NCI-H146 (cell line): Measurements from ENCODE around the gene NCKAP5.
A peak's percentile ranks its signal among the peaks of the same experiment; 100 is the strongest.

Source experiments
- DNase-seq: peaks from one replicate; lab custom pipeline; 2025; lab: John Stamatoyannopoulos, UW

Gene NCKAP5

DNA sequence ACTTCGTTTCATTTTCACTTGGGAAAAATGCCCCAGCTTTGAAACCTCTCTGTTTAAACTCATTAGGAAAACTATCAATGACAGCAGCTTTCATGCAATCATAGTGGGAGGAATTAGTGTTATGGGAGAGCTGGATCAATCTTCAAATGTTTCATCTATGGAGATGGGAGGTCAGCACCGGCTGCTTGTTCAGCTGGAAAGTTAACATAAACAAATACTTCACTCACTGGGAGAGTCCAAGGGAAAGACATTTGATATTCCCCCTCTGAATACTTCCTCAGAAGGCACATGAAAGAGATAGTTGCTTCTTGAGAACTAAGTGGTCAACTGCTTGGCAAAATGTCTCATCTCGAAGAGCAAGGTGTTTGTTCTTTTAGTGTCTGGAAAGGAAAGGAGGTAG is 905.5 kb downstream of the NCKAP5 start:
- DNase-seq, result no peak

DNA sequence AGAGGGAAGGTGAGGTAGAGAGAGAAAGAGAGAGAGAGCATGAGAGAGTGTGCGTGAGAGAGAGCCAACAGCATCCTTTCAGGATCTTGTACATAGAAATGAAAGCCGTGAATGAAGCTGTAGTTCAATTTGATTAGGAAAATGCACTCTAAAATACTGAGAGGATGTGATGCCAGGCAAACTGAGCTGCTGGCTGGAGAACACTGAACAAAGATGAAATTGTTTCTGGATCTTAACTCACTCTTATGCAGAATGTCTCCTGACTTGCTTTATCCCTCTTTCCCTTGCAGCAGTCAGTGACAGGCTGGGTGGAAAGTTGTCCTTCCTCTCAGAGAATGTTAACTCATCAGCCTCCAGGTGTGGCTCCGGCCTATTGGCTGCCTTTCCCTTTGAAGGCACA is 908.9 kb downstream of the NCKAP5 start:
- no peak for DNase-seq

DNA sequence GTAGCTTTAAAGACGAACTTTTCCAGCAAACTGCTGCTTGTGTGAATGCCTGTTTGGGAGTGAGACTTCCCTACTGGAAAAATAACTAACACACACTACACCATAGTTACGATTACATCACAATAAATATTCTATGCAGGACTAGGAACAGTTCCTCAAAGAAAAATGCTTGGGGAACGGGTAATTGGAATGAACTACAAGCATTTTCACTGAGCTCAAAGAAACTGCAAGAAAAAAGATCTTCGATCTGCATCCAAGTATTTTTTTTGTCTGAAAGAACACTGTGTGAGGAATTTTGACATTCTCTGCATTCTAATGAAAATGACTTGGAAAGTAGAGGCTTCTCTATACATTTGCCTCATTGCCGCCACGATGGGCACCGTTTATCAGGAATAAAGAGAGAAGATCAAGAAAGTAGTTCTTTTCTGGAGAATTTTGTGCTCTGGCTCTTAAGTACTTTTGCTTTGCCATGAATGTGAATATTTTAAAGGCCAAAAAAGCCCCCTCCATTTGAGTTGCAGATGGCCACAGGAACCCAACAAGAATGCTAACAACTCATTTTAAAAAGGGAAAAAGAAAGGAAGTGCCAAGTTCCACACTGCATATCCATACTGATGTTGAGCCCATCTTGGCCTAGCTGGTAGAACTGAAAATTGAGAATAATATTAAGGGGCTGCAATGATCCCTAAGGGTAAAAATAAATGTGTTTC is 911.8 kb downstream of the NCKAP5 start:
- no peak for DNase-seq

DNA sequence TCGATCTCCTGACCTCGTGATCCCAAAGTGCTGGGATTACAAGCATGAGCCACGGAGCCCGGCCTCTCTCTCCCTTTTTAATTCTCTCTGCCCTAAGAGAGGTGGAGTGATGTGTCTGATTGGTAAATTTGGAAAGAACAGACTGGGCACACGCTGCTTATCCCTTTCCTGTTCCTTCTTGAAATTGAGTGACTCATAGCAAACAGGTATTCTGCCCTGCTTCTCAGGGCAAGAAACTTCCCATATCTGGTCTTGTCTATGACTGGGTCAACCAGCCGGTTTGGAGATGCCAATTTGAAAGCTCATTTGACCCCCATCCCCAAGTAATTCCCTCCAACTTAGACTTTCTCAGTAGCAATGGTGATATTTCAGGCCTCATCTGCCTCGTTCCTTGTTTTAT is 913.3 kb downstream of the NCKAP5 start:
- DNase-seq, result no peak

DNA sequence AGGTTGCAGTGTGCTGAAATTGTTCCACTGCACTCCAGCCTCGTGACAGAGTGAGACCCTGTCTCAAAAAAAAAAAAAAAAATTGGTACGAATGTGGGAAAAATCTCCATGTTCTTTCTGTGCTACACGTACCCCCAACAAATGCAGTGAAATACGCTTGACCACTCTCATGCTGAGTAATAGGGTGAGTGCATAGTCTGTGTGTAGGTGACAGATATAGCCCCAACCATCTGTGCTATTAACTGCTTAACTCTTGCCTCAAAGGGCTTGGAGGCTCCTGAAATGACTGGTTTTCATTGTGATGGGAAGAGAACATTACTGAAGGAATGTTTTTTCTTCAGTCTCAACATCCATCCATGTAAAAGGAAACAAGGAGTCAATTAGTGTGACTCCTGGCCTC is 913.9 kb downstream of the NCKAP5 start:
- DNase-seq, result no peak

DNA sequence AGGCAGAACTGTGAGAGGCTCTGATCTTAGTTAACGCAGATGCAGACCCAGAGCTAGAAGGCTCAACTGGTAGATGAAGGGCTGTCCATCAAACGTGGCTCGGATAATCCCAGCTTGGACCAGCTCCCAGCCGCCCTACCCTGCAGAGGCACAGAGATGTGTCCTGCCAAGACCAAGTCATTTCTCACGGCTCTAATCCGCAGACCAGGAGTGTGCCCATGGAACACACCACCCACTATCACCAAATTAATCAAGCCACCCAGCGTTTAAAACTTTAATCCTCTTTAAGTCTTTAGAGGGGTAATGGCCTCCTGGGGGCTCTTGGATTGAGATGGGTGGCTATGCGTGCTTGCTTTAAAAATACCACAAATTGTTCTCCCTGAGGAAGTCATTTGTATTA is 915.8 kb downstream of the NCKAP5 start:
- DNase-seq, result no peak

DNA sequence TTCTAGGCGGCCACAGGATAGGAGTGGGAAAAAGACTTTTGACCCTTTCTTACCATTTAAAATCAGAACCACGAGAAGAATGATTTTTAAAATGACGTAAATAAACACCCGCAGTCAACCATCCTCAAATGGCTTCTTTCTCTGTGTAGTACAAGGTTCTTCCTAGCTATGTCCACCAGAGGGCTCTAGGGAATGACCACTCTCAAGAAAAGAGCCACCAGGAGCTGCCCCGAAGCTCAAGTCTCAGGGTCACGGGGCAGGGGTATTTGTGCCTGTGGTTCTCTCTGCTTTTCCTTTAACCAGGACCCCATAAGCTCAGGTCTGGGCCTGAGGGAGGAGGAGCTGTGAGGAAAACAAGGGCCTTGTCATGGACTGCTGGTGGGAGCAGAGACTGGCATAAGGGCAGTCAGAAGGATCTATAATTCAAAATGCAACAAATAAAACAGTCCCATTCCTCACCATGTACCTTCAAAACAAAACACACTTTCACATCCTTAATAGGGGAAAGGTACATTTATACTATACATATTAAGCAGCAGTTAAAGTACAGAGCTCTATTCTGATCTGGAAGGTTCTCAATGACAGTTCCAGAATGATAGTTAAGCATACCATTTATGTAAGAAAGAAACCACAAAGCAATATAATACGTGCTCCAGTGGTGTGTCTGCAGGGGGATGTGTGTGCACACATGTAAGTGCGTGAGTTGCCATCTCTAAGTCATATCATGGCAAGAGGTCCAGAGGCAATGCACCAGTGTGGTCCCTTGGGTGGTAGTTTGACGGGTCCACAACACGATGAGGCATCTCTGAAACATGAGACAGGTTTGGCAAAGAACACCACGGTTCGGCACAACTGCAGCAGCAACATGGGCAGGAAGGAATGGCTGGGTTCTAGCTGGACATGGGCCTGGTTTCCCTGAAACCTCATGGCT is 916.9 kb downstream of the NCKAP5 start:
- peak; percentile 6 for DNase-seq

DNA sequence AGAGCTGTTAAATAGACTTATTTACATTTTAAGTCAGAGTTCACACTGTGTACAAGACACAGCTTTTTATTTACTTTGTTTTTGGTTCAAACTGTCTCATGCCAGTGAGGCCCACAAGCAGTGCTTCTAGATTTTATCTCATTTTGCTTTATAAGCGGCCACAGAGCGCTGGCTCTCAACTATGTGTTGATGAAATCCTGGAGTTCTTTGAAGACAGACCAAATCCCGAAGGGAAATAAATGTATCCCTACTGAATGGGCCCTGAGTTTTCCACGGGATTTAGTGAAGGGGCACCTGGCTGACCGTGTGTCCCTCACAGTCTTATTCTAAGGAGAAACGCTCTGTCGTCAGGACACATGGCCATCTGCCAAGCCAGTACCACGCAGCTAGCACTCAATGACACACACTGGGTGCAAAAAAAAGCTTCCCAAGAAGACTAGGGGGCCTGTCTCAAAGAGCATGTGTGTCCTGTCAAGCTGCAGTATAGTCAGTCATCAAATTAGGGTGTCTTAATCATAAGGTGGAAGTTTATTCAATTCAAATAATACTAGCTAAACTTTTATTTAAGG is 921.6 kb downstream of the NCKAP5 start:
- DNase-seq, result no peak

DNA sequence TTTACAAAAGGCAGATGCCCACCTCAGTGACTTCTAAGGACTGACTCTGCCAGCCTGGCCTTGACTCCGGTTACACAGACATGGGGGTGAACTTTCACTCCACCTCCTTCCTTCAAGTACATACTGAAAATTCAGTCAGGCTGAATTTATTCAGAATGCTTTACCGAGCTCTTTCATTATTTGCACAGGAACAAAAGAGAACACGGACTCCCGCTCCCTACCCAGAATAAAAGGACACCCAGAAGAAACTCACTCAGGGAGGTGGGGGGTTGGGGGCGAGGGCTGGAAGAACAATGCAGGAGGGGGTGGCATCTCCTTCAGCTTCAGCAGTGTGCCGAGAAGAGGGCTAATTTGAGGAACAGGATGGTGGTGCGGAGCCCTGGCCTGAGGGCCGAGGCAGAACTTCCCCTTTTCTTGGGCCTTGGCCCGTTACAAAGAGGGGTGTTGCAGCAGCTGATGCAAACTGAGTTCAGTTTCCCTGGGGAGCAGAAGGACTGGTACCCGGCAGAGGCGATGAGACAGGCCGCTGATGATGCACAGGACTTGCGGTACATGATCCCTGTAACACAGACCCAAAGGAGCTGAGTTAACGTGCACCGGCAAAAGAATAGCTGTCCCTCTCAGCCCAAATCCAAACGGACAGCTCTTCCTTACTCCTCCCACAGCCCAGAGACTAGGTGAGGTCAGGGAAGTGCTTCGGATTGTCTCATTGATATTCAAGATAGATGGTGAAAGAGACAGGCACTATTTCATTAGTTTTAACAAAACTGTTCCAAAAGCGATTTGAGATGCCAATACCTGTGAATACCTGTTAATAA is 922.3 kb downstream of the NCKAP5 start:
- DNase-seq, result no peak

DNA sequence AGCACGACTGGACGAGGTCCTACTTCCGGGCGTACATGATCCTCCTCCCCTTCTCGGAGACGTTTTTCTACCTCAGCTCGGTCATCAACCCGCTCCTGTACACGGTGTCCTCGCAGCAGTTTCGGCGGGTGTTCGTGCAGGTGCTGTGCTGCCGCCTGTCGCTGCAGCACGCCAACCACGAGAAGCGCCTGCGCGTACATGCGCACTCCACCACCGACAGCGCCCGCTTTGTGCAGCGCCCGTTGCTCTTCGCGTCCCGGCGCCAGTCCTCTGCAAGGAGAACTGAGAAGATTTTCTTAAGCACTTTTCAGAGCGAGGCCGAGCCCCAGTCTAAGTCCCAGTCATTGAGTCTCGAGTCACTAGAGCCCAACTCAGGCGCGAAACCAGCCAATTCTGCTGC is 923.1 kb downstream of the NCKAP5 start:
- DNase-seq, result peak; percentile 8

DNA sequence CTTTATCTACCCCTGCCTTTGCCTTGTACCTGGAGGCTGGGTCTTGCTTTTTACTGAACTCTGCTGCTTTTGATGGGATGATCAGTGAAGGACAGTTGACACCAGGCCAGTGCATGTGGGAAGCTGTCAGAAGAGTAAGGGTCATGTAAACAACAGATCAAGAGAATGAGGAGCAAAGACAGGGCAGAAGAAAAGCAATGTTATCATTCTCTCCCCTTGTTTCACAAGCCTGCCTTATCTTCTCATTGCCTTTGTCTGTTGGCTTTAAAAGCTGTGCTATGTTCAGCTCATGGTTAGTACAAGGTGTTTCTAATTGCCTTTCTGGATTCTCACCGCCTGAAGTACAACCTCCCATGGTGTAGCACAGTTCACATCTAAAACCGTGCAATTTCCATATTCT is 925.8 kb downstream of the NCKAP5 start:
- DNase-seq, result no peak

DNA sequence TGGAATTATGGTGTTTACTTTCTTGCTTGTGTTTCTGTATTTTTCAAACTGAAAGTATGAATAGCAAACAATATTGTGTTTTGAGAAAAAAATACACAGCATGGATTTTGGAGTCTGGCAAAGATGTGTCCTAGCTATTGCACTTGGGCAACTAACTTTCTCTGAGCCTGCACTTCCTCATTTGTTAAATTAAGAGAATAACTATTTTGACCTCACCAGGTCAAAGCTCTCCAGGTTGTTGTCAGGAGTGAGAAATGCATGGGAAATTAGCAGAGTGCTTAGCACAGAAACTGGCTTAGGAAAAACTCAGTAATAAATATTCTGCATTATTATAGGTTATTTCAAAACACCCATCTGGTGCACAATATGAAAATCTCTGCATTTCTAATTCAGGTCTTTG is 926.4 kb downstream of the NCKAP5 start:
- DNase-seq, result no peak

DNA sequence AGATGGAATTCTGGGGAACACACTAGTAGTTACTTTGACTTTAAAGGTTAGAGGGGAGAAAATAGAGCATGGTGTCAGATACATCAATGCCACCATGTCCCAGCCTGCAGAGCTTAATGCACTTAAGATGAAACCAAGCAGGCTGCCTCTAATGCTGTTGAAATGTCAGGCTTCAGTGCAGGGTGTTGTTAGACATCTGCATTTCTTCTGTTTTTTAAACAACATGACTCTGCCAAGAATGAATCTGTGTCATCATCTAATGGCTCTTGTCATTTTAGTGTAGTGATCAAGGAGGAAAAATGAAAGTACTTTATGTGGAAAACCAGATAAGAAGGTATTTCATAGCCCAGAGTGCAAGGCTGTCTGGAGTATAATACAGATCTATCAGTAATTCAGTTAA is 928.1 kb downstream of the NCKAP5 start:
- no peak for DNase-seq

DNA sequence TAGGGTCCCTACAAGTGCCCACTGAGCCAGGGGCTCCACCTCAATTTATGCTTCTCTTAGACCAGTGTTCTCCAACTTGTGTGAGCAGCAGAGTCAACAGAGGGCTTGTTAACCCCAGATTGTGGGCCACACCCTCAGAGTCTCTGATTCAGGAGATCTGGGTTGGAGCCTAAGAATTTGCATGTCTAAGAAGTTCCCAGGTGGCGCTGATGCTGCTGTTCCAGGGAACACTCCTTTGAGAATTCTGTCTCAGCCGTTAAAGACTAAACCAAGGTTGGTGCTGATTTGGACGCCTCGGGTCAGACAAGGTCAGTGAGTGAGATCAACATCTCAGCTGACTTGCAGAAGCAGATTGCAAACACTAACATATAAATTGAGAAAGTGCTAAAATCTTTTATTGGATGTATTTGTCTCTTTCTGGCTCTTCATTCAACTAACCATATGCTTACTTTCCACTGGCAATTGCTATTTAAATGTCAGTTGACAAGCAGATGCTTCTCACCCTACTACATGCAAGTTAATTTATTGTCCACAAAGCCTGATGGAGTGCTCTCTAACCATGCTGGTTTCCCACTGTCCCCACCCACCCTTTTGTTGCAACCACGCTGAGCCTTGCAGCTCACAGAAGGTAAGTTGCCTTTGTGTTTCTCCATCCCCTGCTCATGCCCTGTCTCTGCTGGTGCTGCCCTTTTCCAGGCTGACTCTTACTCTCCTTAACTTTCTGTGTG is 929.8 kb downstream of the NCKAP5 start:
- no peak for DNase-seq

DNA sequence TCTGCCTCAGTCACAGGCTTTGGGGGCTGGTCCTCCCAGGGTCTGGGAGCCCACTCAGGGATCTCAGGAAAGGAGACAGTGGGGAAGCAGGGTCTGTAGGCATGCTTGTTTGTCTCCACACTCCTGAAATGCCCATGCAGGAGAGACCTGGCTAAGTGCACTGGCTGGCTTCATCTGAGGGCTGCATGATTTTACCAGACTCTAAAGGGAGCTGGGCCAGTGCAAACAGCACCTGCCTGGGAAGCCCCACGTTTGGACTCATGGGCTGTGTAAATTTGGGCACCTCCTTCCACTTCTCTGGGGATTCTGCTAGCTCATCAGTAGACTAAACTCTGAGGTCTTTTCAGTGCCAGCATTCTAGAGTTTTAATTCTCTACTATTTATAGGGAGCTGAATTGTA is 931.9 kb downstream of the NCKAP5 start:
- no peak for DNase-seq

DNA sequence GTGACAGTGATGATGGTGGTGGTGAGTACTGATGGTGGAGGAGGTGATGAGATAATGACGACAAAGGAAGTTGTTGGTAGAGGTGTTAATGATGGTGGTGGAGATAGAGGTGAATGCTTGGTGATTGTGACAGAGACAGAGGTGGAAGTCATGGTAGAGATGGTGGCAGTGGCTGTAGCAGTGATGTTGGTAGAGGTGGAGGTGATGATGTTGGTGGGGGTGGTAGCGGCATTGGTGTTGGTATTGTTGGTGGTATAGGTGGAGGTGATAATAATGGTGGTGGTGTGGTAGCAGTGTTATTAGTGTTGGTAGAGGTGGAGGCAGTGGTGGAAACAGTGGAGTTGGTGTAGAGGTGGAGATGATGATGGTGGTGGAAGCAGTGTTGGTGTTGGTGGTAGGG is 934.6 kb downstream of the NCKAP5 start:
- no peak for DNase-seq

DNA sequence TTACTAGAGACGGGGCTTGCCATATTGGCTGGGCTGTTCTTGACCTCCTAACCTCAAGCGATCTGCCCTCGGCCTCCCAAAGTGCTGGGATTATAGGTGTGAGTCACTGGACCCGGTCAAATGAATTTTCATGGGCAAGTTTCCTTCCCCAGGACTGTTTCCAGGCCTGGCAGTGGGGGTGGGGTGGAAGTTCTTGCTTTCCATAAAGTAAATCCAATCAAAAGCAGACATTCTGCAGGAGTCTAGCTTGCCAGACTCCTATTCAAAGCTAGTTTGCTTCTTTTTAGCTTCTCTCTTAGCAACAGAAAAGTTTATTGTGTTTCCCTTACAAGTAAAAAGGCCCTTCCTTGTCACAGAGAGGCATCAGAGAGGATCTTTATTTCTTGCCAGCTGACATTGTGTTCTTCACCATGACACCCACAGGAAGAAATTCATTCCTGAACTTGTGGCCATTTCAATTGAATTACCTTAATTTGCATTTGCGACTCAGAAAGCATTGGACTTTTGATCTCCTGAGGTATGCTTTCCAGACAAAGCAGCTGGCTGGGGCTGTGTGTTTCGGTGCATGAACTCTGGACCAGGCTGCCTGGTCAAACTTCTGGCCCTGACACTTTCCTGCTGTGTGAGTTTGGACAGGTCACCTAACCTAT is 936.1 kb downstream of the NCKAP5 start:
- no peak for DNase-seq

DNA sequence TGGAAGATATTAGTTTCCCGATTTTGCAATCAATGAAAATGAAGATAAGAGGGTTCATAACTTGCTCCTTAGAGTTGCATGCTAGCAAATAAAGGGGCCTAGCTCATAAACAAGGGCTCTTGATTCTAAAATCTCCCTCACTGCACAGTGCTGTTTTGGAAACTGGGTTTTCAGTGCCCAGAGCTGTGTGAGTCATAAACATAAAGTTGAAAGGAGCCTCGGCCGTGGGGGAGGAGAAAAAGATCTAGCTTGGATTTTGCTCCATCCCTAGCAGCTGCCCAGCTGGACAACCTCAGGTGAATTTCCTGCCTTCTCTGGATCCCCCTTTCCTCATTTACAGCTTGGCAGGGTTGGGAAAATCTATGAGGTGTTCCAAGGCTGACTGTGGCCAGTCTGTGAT is 940.7 kb downstream of the NCKAP5 start:
- no peak for DNase-seq

DNA sequence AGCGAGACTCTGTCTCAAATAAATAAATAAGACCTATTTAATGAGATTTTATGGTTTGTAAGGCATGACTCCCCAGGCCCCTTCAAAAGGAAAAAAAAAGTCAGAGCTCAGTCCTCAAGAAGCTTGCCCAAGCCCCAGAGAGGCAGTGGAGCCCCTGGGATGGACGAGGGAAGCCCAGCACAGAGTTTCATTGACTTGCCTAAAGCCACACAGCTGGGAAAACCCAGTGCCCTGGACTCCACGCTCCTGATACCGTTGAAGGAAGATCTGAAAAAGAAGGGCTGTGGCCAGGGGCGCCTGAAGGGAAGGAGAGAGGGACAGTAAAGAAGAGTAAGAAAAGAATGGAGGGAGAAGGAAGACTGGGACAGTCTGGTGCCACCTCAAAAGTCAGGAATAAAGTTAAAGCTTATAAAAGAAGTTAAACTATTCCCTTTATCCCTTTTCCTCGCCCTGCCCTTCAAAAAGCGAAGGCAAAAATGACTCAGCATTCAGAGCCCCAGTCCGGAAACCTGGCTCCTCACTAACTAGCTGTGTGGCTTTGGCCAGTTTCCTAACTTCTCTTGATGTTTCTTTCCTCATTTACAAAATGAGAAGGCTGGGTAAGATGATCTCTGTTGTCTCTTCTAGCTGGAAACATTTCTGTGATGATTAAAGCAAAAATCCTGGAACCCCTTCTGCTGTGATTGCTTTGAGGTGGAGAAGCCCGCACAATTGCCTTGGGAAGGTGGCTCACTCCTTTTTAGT is 945.0 kb downstream of the NCKAP5 start:
- no peak for DNase-seq
